ENCODE results near the gene C9orf78. TPM values are rescaled to one million over a fixed set of nuclear protein-coding genes. Genes with fewer than 3 reads are reported as not detected.

The C9orf78 gene
- total RNA-seq, 3 donors from 2014 or later: 35.1 to 47.5 (median 37.3) TPM

- no peak for DNase-seq
- Histone ChIP-seq H3K4me3 (no peak overlapping the region), H3K4me1 (ENCODE audit: low read depth) (no peaks in the 10 kb centered on the region), H3K36me3 (ENCODE audit: low read depth) (no peaks in the 10 kb centered on the region), H3K9me3 (no peaks in the 10 kb centered on the region)
- ATAC-seq: no peak
- intact Hi-C loops (cut with DNase I, micrococcal nuclease): loop anchor here in 1 of 2 donors (10.0 kb wide), 1 partner anchor 644 kb away; no protein-coding TSS in a partner anchor
- TF ChIP-seq, protein P1, sequence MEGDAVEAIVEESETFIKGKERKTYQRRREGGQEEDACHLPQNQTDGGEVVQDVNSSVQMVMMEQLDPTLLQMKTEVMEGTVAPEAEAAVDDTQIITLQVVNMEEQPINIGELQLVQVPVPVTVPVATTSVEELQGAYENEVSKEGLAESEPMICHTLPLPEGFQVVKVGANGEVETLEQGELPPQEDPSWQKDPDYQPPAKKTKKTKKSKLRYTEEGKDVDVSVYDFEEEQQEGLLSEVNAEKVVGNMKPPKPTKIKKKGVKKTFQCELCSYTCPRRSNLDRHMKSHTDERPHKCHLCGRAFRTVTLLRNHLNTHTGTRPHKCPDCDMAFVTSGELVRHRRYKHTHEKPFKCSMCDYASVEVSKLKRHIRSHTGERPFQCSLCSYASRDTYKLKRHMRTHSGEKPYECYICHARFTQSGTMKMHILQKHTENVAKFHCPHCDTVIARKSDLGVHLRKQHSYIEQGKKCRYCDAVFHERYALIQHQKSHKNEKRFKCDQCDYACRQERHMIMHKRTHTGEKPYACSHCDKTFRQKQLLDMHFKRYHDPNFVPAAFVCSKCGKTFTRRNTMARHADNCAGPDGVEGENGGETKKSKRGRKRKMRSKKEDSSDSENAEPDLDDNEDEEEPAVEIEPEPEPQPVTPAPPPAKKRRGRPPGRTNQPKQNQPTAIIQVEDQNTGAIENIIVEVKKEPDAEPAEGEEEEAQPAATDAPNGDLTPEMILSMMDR (IDR thresholded peaks at IDR 0.05): no peak
Observed at GRCh38 chr9:129778469-129778868, 56.6 kb downstream of the C9orf78 start.

DNA sequence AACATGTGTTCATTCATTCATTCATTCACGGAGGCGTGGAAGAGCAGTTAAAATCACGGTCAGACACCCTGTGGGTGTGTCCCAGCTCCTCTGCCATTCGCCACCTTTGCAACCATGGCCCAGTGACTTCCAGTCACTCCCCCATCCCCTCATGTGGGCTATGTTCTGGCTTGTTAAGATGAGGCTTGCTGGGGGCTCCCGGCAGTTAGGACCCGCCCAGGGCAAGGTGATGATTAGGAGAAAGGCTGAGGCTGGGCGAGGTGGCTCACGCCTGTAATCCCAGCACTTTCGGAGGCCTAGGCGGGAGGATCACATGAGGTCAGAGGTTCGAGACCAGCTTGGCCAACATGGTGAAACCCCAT is 57.3 kb downstream of the C9orf78 start:
- TF ChIP-seq, protein P1 (IDR thresholded peaks at IDR 0.05): no peak
- DNase-seq: no peak
- Histone ChIP-seq H3K9me3 (no peaks in the 10 kb centered on the region), H3K4me1 (ENCODE audit: low read depth) (no peaks in the 10 kb centered on the region), H3K4me3 (no peak overlapping the region), H3K36me3 (ENCODE audit: low read depth) (no peaks in the 10 kb centered on the region)
- intact Hi-C loops (cut with DNase I, micrococcal nuclease): loop anchor here in 1 of 2 donors (10.0 kb wide), 1 partner anchor 643 kb away; no protein-coding TSS in a partner anchor
- no peak for ATAC-seq

Small RNA genes lying within 50 kb of the gene (microRNA-seq; reads per million reads assigned to microRNA genes)
- not detected for gene MIR6855

Other genes starting within 250 kb of the C9orf78 start
- gene C9orf50, start 214.2 kb downstream of the C9orf78 start, total RNA-seq: not detected
- gene NTMT1, start 209.1 kb downstream of the C9orf78 start, total RNA-seq: 10 to 100 TPM; 22.0 to 32.0 (median 26.2) TPM
- 10 to 100 TPM; 16.1 to 21.3 (median 17.5) TPM for gene ASB6, start 193.1 kb downstream of the C9orf78 start, total RNA-seq
- 1 to 10 TPM in 1 of 3 donors, under 1 TPM in 2; 0.38 to 1.6 (median 0.89) TPM for gene PRRX2, start 169.6 kb downstream of the C9orf78 start, total RNA-seq
- gene PTGES, start 82.2 kb downstream of the C9orf78 start, total RNA-seq: 10 to 100 TPM in 1 of 3 donors, 1 to 10 TPM in 2; 3.4 to 10.8 (median 5.2) TPM
- 10 to 100 TPM; 37.3 to 63.5 (median 49.2) TPM for gene TOR1B, start 32.1 kb downstream of the C9orf78 start, total RNA-seq
- gene TOR1A, start 11.1 kb downstream of the C9orf78 start, total RNA-seq: 10 to 100 TPM; 30.8 to 35.8 (median 35.2) TPM
- 10 to 100 TPM; 20.2 to 32.3 (median 22.9) TPM for gene USP20, start 183 bp upstream of the C9orf78 start, total RNA-seq
- 100 to 1,000 TPM in 1 of 3 donors, 10 to 100 TPM in 2; 40.9 to 176 (median 42.0) TPM for gene FNBP1, start 207.9 kb upstream of the C9orf78 start, total RNA-seq
- 10 to 100 TPM; 39.7 to 50.1 (median 49.1) TPM for gene GPR107, start 218.6 kb upstream of the C9orf78 start, total RNA-seq

Data from mucosa of descending colon (tissue), 3 donors.